Gastrocnemius medialis (tissue), 4 donors: ENCODE results near the gene LHPP. TPM values are rescaled to one million over a fixed set of nuclear protein-coding genes. Genes with fewer than 3 reads are reported as not detected.
A peak's percentile ranks its signal among the peaks of the same experiment; 100 is the strongest.

Experiments used
- ATAC-seq, 2 donors: fragments of 150-250 bp; one replicate each; pipeline ENCODE4 v1.9.1; 2016
- DNase-seq, 2 donors: peaks; one replicate each; pipeline ENCODE4 v3.0.0-alpha.2; 2019
- H3K27ac ChIP-seq, 4 donors: fragments of 200-600 bp; sonication (generic); 1 replicate in 1 of 4; 2 replicates in 3 of 4; pipeline ENCODE4 v1.5.1; 2016 to 2018; ENCODE audit warnings: mild to moderate bottlenecking in 2 of 4, moderate library complexity in 1 of 4
- H3K27me3 ChIP-seq, 3 donors: fragments of 200-600 bp; sonication (generic) in 2 of 3; 1 replicate in 1 of 3; 2 replicates in 2 of 3; pipeline versions ENCODE4 v1.5.1 to v1.6.0; 2016 to 2019; ENCODE audit warnings: mild to moderate bottlenecking in 1 of 3, moderate library complexity in 1 of 3
- H3K36me3 ChIP-seq, 2 donors: fragments of 200-600 bp; sonication (generic) in 1 of 2; one replicate each; pipeline ENCODE4 v1.5.1; 2017 to 2018
- H3K4me1 ChIP-seq, 2 donors: fragments of 200-600 bp; sonication (generic) in 1 of 2; one replicate each; pipeline ENCODE4 v1.5.1; 2016 to 2017; ENCODE audit warnings: mild to moderate bottlenecking in 2 of 2
- H3K4me3 ChIP-seq, 4 donors: fragments of 200-600 bp; sonication (generic) in 3 of 4; 1 replicate in 1 of 4; 2 replicates in 3 of 4; pipeline ENCODE4 v1.5.1; 2016 to 2019; ENCODE audit warnings: mild to moderate bottlenecking in 2 of 4
- H3K9me3 ChIP-seq, 3 donors: fragments of 200-600 bp; sonication (generic) in 2 of 3; 1 replicate in 1 of 3; 2 replicates in 2 of 3; pipeline ENCODE4 v1.5.1; 2016 to 2019
- POLR2A ChIP-seq, 2 donors: fragments of 450-650 bp; IDR thresholded peaks; one replicate each; pipeline ENCODE4 v1.6.1; 2017; ENCODE audit warnings: antibody characterized with exemption in 2 of 2, mild to moderate bottlenecking in 2 of 2, moderate library complexity in 2 of 2
- in situ Hi-C, 4 donors: fragments of 200-750 bp; cut with MboI; loops; one replicate each; pipeline versions ENCODE4 v1.15.0 to v1.8.0; 2017; ENCODE audit warnings: low sequenced_read_pairs in 4 of 4
- intact Hi-C: fragments of 100-400 bp; cut with DNase I; formaldehyde crosslinking; loops from one replicate; pipeline ENCODE4 v1.15.1; 2023; ENCODE audit warnings: low total_unique reads
- total RNA-seq, 4 donors: library from RNA; depleted of rRNA; stranded (reverse); fragments of >200 nt; gene quantifications; one replicate each; pipeline versions ENCODE4 v1.1.0 to v1.2.3, GENCODE V29; 2016
- TF ChIP-seq, protein P1 (sequence below), 5 experiments: fragments of 450-650 bp in 3 of 5; fragments of 200-600 bp in 2 of 5; sonication (generic) in 2 of 5; IDR thresholded peaks in 4 of 5; conservative IDR thresholded peaks in 1 of 5; 1 replicate in 4 of 5; 2 replicates in 1 of 5; pipeline ENCODE4 v1.5.1; 2016 to 2019; ENCODE audit warnings: antibody characterized with exemption in 5 of 5, mild to moderate bottlenecking in 3 of 5, moderate library complexity in 3 of 5

LHPP gene
- total RNA-seq, 4 donors from 2014 or later, result 4.9 to 16.0 (median 12.2) TPM

DNA sequence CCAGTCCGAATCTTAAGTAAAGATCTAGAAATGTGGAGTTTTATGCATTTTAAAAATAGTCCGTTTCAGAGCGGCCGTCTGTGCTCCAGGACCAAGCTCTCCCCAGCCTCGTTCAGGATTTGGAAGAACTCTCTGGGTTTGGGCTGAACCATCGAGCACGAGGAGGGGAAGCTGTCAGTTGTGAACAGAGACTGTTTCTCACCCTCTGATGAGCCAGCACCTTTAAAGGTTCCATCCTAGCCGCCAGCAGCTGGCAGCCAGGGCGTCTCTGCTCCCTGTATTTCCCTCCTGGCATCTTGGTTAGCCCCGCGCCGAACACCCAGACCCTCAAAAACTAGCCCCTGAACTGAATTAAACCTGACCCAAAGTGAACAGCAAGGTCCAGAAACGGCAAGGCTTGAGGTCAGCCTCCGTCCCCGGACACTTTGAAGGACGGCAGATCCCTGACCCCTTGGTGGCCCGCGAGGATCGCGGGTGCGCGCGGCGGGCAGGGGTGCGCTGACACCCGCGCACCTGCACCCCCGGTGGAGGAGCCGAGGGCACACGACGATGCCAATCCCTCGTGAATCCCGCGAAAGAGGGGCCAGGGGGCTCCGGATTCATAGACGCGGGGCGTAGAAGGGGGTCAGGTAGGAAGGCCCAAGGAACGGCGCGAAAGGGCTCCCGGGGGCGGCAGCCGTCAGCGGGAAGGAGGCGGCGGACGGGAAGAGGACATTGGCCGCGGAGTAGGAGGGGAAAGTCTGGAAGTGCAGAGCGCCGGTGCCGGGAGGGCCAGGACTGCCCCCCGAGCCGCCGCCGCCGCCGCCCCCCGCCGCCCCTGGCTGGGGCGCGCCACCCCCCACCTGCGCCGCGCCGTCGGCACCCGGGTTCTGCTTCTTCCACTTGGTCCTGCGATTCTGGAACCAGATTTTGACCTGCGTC lies 14.5 kb upstream of the LHPP start:
- peaks cover 68 to 84% (median 81%) of the 10 kb centered on the region in 3 donors for H3K27me3 ChIP-seq
- in situ Hi-C loops, result no loop called here
- H3K27ac ChIP-seq, result no peak overlapping the region
- ATAC-seq (no peak), DNase-seq (no peak)
- peaks cover 3 to 8% of the 10 kb centered on the region in 2 donors for H3K4me1 ChIP-seq
- no peaks in the 10 kb centered on the region for H3K9me3 ChIP-seq
- H3K4me3 ChIP-seq, result peak overlapping the region in 3 of 4 donors; percentile 15 to 39 (median 38)
- H3K36me3 ChIP-seq, result no peaks in the 10 kb centered on the region
- intact Hi-C loops, result no loop called here
- TF ChIP-seq, protein P1, sequence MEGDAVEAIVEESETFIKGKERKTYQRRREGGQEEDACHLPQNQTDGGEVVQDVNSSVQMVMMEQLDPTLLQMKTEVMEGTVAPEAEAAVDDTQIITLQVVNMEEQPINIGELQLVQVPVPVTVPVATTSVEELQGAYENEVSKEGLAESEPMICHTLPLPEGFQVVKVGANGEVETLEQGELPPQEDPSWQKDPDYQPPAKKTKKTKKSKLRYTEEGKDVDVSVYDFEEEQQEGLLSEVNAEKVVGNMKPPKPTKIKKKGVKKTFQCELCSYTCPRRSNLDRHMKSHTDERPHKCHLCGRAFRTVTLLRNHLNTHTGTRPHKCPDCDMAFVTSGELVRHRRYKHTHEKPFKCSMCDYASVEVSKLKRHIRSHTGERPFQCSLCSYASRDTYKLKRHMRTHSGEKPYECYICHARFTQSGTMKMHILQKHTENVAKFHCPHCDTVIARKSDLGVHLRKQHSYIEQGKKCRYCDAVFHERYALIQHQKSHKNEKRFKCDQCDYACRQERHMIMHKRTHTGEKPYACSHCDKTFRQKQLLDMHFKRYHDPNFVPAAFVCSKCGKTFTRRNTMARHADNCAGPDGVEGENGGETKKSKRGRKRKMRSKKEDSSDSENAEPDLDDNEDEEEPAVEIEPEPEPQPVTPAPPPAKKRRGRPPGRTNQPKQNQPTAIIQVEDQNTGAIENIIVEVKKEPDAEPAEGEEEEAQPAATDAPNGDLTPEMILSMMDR (IDR thresholded peaks at IDR 0.05 in 4 of 5, conservative IDR thresholded peaks at IDR 0.05 in 1 of 5), result no peak
- TF ChIP-seq POLR2A (IDR thresholded peaks at IDR 0.05), result no peak

DNA sequence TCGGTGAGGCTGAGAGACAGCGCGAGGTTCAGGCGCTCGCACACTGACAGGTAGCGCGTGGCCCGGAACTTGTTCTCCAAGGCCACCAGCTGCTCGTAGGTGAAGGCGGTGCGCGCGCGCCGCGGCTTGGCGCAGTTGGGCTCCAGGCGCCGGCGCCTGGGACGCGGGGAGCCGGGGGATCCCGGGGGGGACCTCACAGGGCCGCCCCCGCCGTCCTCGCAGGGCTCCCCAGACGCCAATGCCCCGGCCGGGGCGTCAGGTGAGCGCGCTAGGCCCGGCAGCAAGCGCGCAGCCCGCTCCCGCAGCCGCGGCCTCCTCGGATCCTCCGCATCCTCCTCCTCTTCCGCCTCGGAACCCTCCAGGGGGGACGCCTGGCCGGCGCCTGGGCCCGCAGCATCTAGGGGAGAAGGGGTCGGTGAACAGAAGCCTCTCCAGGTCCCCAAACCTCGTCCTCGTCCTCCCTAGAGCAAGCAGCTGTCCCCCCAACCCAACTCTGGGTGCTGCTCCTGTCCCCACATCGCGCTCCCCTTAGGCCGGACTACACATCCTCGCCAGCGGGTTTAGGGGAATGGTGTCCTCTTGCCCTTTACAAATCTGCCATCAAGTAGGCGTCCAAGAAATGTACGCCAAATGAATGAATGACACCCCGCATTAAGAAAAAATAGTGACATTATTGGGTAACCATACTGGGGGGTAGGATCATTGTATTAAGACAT lies 13.7 kb upstream of the LHPP start:
- TF ChIP-seq, protein P1 (IDR thresholded peaks at IDR 0.05 in 4 of 5, conservative IDR thresholded peaks at IDR 0.05 in 1 of 5), result no peak
- TF ChIP-seq POLR2A (IDR thresholded peaks at IDR 0.05), result no peak
- Histone ChIP-seq H3K27ac (no peak overlapping the region), H3K4me3 (peak overlapping the region in 3 of 4 donors; percentile 15 to 39 (median 38)), H3K9me3 (no peaks in the 10 kb centered on the region), H3K4me1 (peaks cover 3 to 8% of the 10 kb centered on the region in 2 donors), H3K27me3 (peaks cover 74 to 92% (median 84%) of the 10 kb centered on the region in 3 donors), H3K36me3 (no peaks in the 10 kb centered on the region)
- intact Hi-C loops (no loop called here), in situ Hi-C loops (no loop called here)
- DNase-seq (no peak), ATAC-seq (no peak)

DNA sequence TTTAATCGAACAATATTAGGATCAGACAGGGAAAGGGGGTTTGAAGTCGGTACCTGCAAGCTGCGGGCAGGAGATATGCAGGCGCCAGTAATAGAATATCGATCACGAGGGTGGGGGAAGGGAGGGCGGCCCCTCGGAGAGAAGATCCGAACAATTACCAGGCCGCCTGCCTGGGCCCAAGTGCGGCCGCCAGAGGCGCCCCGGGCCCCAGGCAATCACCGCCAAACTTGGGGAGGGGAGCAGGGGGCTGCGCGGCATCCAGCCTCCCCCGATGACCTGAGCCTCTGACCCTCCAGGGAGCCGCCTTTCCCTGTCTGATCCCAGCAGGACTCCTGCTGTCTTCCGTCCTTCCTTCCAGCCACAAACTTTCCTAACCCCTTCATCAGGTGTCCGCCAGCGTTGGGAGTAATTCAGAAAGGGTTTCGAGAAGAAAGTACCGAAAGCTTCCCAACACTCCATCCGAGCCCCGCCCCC lies 12.9 kb upstream of the LHPP start:
- no peak for ATAC-seq
- peaks cover 3 to 8% of the 10 kb centered on the region in 2 donors for H3K4me1 ChIP-seq
- intact Hi-C loops (no loop called here), in situ Hi-C loops (no loop called here)
- H3K9me3 ChIP-seq, result no peaks in the 10 kb centered on the region
- DNase-seq, result no peak
- no peak overlapping the region for H3K27ac ChIP-seq
- H3K36me3 ChIP-seq, result no peaks in the 10 kb centered on the region
- peak overlapping the region in 2 of 4 donors; percentile 3 to 36 for H3K4me3 ChIP-seq
- H3K27me3 ChIP-seq, result peaks cover 76 to 90% (median 88%) of the 10 kb centered on the region in 3 donors
- no peak for TF ChIP-seq POLR2A (IDR thresholded peaks at IDR 0.05)
- TF ChIP-seq, protein P1 (IDR thresholded peaks at IDR 0.05 in 4 of 5, conservative IDR thresholded peaks at IDR 0.05 in 1 of 5), result no peak

DNA sequence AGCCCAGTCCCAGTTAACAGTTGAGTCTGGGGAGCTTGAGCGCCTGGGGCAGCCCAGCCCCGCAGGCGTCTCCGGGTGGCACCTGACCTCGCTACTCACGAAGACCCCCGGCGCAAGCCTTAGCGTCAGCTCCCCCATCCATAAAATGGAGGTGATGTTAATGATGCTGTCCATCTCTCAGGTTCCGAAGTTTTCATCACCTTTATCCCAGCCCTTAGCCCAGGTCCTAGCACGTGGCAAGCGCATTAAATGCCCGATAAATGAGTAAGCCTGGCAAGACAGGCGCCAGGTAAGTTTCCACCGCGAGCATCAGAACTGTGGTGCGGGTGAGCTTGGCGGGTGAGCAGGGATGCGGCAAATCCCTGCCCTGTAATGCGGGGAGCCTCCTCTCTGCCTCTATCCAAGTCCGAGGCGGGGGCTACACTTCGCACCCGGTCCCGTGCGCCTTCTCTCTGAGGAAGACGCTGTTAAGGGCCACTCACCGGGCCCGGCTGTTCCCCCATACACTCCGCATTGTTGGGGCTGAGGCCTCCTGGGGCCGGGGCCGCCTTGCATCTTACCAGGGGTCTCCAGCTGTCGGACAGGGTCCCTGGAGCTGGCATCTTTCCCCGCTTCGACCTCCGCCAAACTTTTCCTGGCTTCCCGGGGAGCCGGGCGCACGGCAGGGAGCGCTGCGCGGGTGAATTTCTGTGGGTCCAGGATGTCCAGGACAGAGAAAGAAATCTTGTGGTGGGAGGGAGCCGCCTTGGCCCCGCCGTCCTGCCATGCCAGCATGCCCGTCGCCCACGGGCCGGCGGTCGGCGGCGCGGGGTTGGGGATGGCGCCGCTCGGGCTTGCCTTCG lies 12.2 kb upstream of the LHPP start:
- ATAC-seq, result no peak
- peaks cover 69 to 91% (median 89%) of the 10 kb centered on the region in 3 donors for H3K27me3 ChIP-seq
- H3K36me3 ChIP-seq, result no peaks in the 10 kb centered on the region
- intact Hi-C loops (no loop called here), in situ Hi-C loops (no loop called here)
- no peak overlapping the region for H3K27ac ChIP-seq
- H3K4me1 ChIP-seq, result peaks cover 3 to 8% of the 10 kb centered on the region in 2 donors
- peak overlapping the region; percentile 14 to 43 (median 32) for H3K4me3 ChIP-seq
- TF ChIP-seq, protein P1 (IDR thresholded peaks at IDR 0.05 in 4 of 5, conservative IDR thresholded peaks at IDR 0.05 in 1 of 5), result no peak
- TF ChIP-seq POLR2A (IDR thresholded peaks at IDR 0.05), result no peak
- no peaks in the 10 kb centered on the region for H3K9me3 ChIP-seq
- DNase-seq, result no peak
